ENCODE data around the gene SLA2.

SLA2 gene

GRCh38 chr20:36647196-36648121, 1.5 kb upstream of the SLA2 start:
- H3K4me3 ChIP-seq (ENCODE audit: low read length) = no peak overlapping the region
- TF ChIP-seq, protein P1, sequence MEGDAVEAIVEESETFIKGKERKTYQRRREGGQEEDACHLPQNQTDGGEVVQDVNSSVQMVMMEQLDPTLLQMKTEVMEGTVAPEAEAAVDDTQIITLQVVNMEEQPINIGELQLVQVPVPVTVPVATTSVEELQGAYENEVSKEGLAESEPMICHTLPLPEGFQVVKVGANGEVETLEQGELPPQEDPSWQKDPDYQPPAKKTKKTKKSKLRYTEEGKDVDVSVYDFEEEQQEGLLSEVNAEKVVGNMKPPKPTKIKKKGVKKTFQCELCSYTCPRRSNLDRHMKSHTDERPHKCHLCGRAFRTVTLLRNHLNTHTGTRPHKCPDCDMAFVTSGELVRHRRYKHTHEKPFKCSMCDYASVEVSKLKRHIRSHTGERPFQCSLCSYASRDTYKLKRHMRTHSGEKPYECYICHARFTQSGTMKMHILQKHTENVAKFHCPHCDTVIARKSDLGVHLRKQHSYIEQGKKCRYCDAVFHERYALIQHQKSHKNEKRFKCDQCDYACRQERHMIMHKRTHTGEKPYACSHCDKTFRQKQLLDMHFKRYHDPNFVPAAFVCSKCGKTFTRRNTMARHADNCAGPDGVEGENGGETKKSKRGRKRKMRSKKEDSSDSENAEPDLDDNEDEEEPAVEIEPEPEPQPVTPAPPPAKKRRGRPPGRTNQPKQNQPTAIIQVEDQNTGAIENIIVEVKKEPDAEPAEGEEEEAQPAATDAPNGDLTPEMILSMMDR (IDR thresholded peaks at IDR 0.05; ENCODE audit: insufficient read depth, low read depth, low read length, missing control alignments) = no peak

GRCh38 chr20:36646678-36647077, 682 bp upstream of the SLA2 start:
- DNase-seq (ENCODE audit: low read depth) = peak; percentile 69
- TF ChIP-seq, protein P1 (IDR thresholded peaks at IDR 0.05; ENCODE audit: insufficient read depth, low read depth, low read length, missing control alignments) = no peak
- H3K4me3 ChIP-seq (ENCODE audit: low read length) = no peak overlapping the region

More at GRCh38 chr20:36647196-36648121, 1.5 kb upstream of the SLA2 start:
- DNase-seq (ENCODE audit: low read depth) = no peak

GRCh38 chr20:36645353-36645752, 643 bp downstream of the SLA2 start:
- TF ChIP-seq, protein P1 (IDR thresholded peaks at IDR 0.05; ENCODE audit: insufficient read depth, low read depth, low read length, missing control alignments) = no peak
- H3K4me3 ChIP-seq (ENCODE audit: low read length) = no peak overlapping the region
- DNase-seq (ENCODE audit: low read depth) = no peak

- H3K4me3 ChIP-seq (ENCODE audit: low read length) = no peak overlapping the region
- TF ChIP-seq, protein P1 (IDR thresholded peaks at IDR 0.05; ENCODE audit: insufficient read depth, low read depth, low read length, missing control alignments) = no peak
- no peak for DNase-seq (ENCODE audit: low read depth)
Observed at GRCh38 chr20:36644706-36645095, 1.3 kb downstream of the SLA2 start.

GRCh38 chr20:36644032-36644705, 1.8 kb downstream of the SLA2 start:
- H3K4me3 ChIP-seq (ENCODE audit: low read length) = no peak overlapping the region
- TF ChIP-seq, protein P1 (IDR thresholded peaks at IDR 0.05; ENCODE audit: insufficient read depth, low read depth, low read length, missing control alignments) = no peak
- no peak for DNase-seq (ENCODE audit: low read depth)

DNA sequence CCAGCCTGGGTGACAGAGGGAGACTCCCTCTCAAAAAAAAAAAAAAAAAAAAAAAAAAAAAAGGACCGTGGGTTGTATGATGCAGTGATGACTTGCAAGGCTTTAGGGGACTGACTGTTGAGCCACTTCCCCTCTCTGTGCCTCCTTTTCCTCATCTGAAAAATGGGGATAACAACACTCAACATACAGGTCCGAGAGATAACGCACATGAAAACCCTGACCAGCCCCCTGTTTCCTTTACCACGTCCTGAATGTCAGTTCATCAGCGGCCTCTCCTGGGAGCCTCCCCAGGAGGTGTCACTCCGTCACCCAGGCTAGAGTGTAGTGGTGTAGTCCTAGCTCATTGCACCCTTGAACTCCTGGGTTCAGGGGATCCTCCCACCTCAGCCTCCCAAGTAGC, 3.9 kb downstream of the SLA2 start:
- DNase-seq (ENCODE audit: low read depth) = no peak
- H3K4me3 ChIP-seq (ENCODE audit: low read length) = no peak overlapping the region
- TF ChIP-seq, protein P1 (IDR thresholded peaks at IDR 0.05; ENCODE audit: insufficient read depth, low read depth, low read length, missing control alignments) = no peak
